HuH-7 (cell line): ENCODE results near the gene LMLN.
"Not testable (repeated sequence)": the region's sequence is repeated elsewhere in the genome, so short reads cannot be mapped to it uniquely, and the experiment has no call there.

Experiments
- DNase-seq: peaks from one replicate; pipeline ENCODE4 v3.0.0; 2011; ENCODE audit warnings: low spot score

LMLN gene

GRCh38 chr3:197959891-197960693 is at the start of gene LMLN:
Gene LMLN, plus strand, starts transcription at chr3:197960217. Its CDS starts 29 bp downstream, at chr3:197960246.
- DNase-seq = peak; percentile 89

- DNase-seq = no peak
These were observed 47.1 kb upstream of the LMLN start for GRCh38 chr3:197912741-197913476.

- no peak for DNase-seq
These were observed 46.2 kb upstream of the LMLN start for GRCh38 chr3:197913641-197914380.

GRCh38 chr3:197921429-197922275 is 38.4 kb upstream of the LMLN start:
- DNase-seq = not testable (repeated sequence)

- DNase-seq = peak; percentile 46
These were observed 33.6 kb upstream of the LMLN start for GRCh38 chr3:197926418-197926817.

GRCh38 chr3:197927578-197927977 is 32.4 kb upstream of the LMLN start:
- not testable (repeated sequence) for DNase-seq

- no peak for DNase-seq
These were observed 23.1 kb upstream of the LMLN start for GRCh38 chr3:197936819-197937384.

- DNase-seq = no peak
These were observed 19.2 kb upstream of the LMLN start for GRCh38 chr3:197940745-197941384.

GRCh38 chr3:197942956-197943556 is 17.0 kb upstream of the LMLN start:
- DNase-seq = peak; percentile 51

GRCh38 chr3:197949191-197949777 is 10.7 kb upstream of the LMLN start:
- DNase-seq = no peak

- DNase-seq = peak; percentile 73
These were observed 10.0 kb upstream of the LMLN start, which contains the start of gene RPL35A for GRCh38 chr3:197949778-197950676. Gene RPL35A, plus strand, starts transcription at chr3:197950190. Its CDS starts 778 bp downstream, at chr3:197950968.

GRCh38 chr3:197950677-197951061 is 9.3 kb upstream of the LMLN start:
- no peak for DNase-seq

GRCh38 chr3:197951392-197951990 is 8.5 kb upstream of the LMLN start:
- no peak for DNase-seq

- no peak for DNase-seq
These were observed 7.6 kb upstream of the LMLN start for GRCh38 chr3:197952440-197952839.

GRCh38 chr3:197953325-197953724 is 6.7 kb upstream of the LMLN start:
- DNase-seq = no peak

- DNase-seq = no peak
These were observed 6.1 kb upstream of the LMLN start for GRCh38 chr3:197953881-197954280.

- no peak for DNase-seq
These were observed 4.0 kb upstream of the LMLN start for GRCh38 chr3:197955892-197956477.

GRCh38 chr3:197956626-197956988 is 3.4 kb upstream of the LMLN start:
- DNase-seq = no peak
